ENCODE data around the gene TRAF3IP3.

TRAF3IP3 gene

GRCh38 chr1:209829716-209830115 lies 73.9 kb downstream of the TRAF3IP3 start:
- DNase-seq (ENCODE audit: low spot score), result no peak

DNA sequence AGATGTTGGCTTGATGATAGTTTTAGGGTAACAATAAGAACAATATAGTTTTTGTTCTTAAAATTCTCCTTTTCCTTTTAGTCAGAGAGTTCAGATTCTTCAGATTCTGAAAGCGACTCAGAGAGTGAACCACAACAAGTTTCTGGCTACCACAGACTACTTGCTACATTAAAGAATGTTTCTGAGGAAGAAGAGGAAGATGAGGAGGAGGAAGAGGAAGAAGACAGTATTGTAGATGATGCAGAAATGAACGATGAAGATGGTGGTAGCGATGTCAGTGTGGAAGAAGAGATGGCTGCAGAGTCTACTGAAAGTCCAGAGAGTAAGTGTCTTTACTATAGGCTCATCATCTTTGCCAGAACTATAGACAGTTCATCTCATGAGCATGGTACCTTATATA lies 74.9 kb downstream of the TRAF3IP3 start:
- DNase-seq (ENCODE audit: low spot score), result no peak

DNA sequence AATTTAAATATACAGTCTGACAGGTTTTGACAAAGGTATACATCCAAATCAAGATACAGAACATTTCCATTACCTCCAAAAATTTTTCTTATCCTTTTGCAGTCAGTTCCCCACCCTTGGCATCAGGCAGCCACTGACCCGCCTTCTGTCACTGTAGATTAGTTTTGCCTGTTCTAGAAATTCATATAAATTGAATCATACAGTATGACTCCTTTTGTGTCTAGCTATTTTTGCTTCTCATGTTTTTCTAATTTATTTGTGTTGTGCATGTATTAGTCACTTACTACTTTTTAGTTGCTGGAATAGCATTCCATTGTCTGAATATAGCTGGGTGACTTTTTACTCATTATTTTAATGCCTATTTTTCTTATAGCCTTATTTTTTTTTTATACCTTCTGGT lies 75.8 kb downstream of the TRAF3IP3 start:
- no peak for DNase-seq (ENCODE audit: low spot score)
